Muscle of leg (tissue), 16 donors: ENCODE results near the gene MUSK. TPM values are rescaled to one million over a fixed set of nuclear protein-coding genes. Genes with fewer than 3 reads are reported as not detected.

Experiments used
- DNase-seq: peaks from one replicate; pipeline ENCODE4 v3.0.0; 2013
- H3K27ac ChIP-seq: one replicate; pipeline ENCODE4 v1.5.1; 2013; ENCODE audit warnings: mild to moderate bottlenecking, low read length, control low read depth
- H3K27me3 ChIP-seq: one replicate; pipeline ENCODE4 v1.6.1; 2013; ENCODE audit warnings: low read length; ENCODE audit not compliant: control insufficient read depth, insufficient read depth
- H3K36me3 ChIP-seq: one replicate; pipeline ENCODE4 v1.6.1; 2013; ENCODE audit warnings: low read length; ENCODE audit not compliant: control insufficient read depth, insufficient read depth
- H3K4me1 ChIP-seq: one replicate; pipeline ENCODE4 v1.6.1; 2013; ENCODE audit warnings: low read length; ENCODE audit not compliant: control insufficient read depth, insufficient read depth
- H3K4me3 ChIP-seq: one replicate; pipeline ENCODE4 v1.5.1; 2013; ENCODE audit warnings: low read length, control low read depth
- H3K9me3 ChIP-seq: replicated peaks from 2 replicates; pipeline ENCODE4 v1.6.1; 2013; ENCODE audit warnings: low read depth, low read length; ENCODE audit not compliant: control insufficient read depth
- WGBS: methylation state at CpG from one replicate; pipeline ENCODE4 v1.1.5; 2013; ENCODE audit warnings: missing lambda C conversion rate; ENCODE audit not compliant: insufficient coverage; 5-methylcytosine and 5-hydroxymethylcytosine counted together
- long read RNA-seq, 11 donors: transcript quantifications; one replicate each; lab custom pipeline, GENCODE V29; 2026
- polyA plus RNA-seq, 8 donors: library from polyadenylated mRNA; unstranded; fragments of 120-200 nt; gene quantifications; one replicate each; pipeline versions ENCODE4 v1.2.1 to v1.2.3, GENCODE V29; 2013; ENCODE audit warnings: inconsistent platforms in 1 of 8, low replicate concordance in 1 of 8; ENCODE audit not compliant: insufficient read length in 8 of 8, insufficient read depth in 1 of 8
- total RNA-seq: library from RNA; stranded (reverse); fragments of 120-200 nt; gene quantifications from one replicate; pipeline ENCODE4 v1.2.4, GENCODE V29; 2013

Gene MUSK
- 13.2 TPM for total RNA-seq
- polyA plus RNA-seq, result 10 to 100 TPM in 7 of 8 donors, 1 to 10 TPM in 1; 9.3 to 16.6 (median 12.8) TPM
- long read RNA-seq, donor 1, result 0 reads
- long read RNA-seq, donor 2, result 0 reads
- long read RNA-seq, donor 3, result 0 reads
- long read RNA-seq, donor 4, result 0 reads
- long read RNA-seq, donor 5, result 0 reads
- long read RNA-seq, donor 6, partial matches to known transcripts, result 13 of 22 reads
- long read RNA-seq, donor 6, other reads (novel, unspliced or antisense), result 9 of 22 reads
- long read RNA-seq, donor 7, result 0 reads
- long read RNA-seq, donor 8, result 0 reads
- long read RNA-seq, donor 9, result 0 reads
- long read RNA-seq, donor 10, result 0 reads
- long read RNA-seq, donor 11, result 0 reads

GRCh38 chr9:110668570-110669167, at the start of gene MUSK:
Gene MUSK (plus strand): TSS chr9:110668791. CDS start chr9:110668905, 114 bp downstream.
- DNase-seq, result peak; percentile 83

GRCh38 chr9:110619831-110620230, 48.8 kb upstream of the MUSK start:
- no peak overlapping the region for H3K4me3 ChIP-seq
- H3K9me3 ChIP-seq, result no peaks in the 10 kb centered on the region
- H3K4me1 ChIP-seq, result peaks cover 2% of the 10 kb centered on the region
- no peak overlapping the region for H3K27ac ChIP-seq
- peak; percentile 60 for DNase-seq
- no peaks in the 10 kb centered on the region for H3K36me3 ChIP-seq
- no peaks in the 10 kb centered on the region for H3K27me3 ChIP-seq

More at GRCh38 chr9:110668570-110669167, at the start of gene MUSK:
- H3K36me3 ChIP-seq, result no peaks in the 10 kb centered on the region
- WGBS, result 84% methylated on average over 6 of the region's 8 CpGs
- peak within 1 kb of the TSS; percentile 48 for H3K4me3 ChIP-seq
- peaks cover 3% of the 10 kb centered on the region for H3K4me1 ChIP-seq
- H3K9me3 ChIP-seq, result no peaks in the 10 kb centered on the region
- H3K27ac ChIP-seq, result peak within 1 kb of the TSS; percentile 83
- H3K27me3 ChIP-seq, result no peaks in the 10 kb centered on the region

- Histone ChIP-seq H3K4me3 (no peak overlapping the region), H3K27me3 (no peaks in the 10 kb centered on the region), H3K4me1 (peaks cover 2% of the 10 kb centered on the region), H3K9me3 (no peaks in the 10 kb centered on the region), H3K36me3 (no peaks in the 10 kb centered on the region), H3K27ac (no peak overlapping the region)
- WGBS, result no CpG with 5 or more reads among the region's 3 CpGs
- peak; percentile 97 for DNase-seq
Measured at GRCh38 chr9:110620726-110621125, 47.9 kb upstream of the MUSK start.

GRCh38 chr9:110622368-110622767, 46.2 kb upstream of the MUSK start:
- H3K27me3 ChIP-seq, result no peaks in the 10 kb centered on the region
- H3K9me3 ChIP-seq, result no peaks in the 10 kb centered on the region
- DNase-seq, result no peak
- no peak overlapping the region for H3K27ac ChIP-seq
- H3K36me3 ChIP-seq, result no peaks in the 10 kb centered on the region
- WGBS, result 60% methylated on average over 1 of the region's 2 CpGs
- H3K4me1 ChIP-seq, result peaks cover 2% of the 10 kb centered on the region
- no peak overlapping the region for H3K4me3 ChIP-seq

- no peaks in the 10 kb centered on the region for H3K9me3 ChIP-seq
- H3K36me3 ChIP-seq, result no peaks in the 10 kb centered on the region
- H3K4me3 ChIP-seq, result no peak overlapping the region
- no CpG with 5 or more reads among the region's 3 CpGs for WGBS
- H3K4me1 ChIP-seq, result peaks cover 2% of the 10 kb centered on the region
- H3K27ac ChIP-seq, result no peak overlapping the region
- H3K27me3 ChIP-seq, result no peaks in the 10 kb centered on the region
- DNase-seq, result peak; percentile 82
Measured at GRCh38 chr9:110623462-110624025, 45.0 kb upstream of the MUSK start.

GRCh38 chr9:110626101-110626829, 42.3 kb upstream of the MUSK start:
- DNase-seq, result no peak

GRCh38 chr9:110635589-110635988, 33.0 kb upstream of the MUSK start:
- Histone ChIP-seq H3K4me1 (no peaks in the 10 kb centered on the region), H3K9me3 (peaks cover 2% of the 10 kb centered on the region), H3K27ac (no peak overlapping the region), H3K27me3 (no peaks in the 10 kb centered on the region), H3K36me3 (no peaks in the 10 kb centered on the region), H3K4me3 (no peak overlapping the region)
- DNase-seq, result no peak

More at GRCh38 chr9:110626101-110626829, 42.3 kb upstream of the MUSK start:
- Histone ChIP-seq H3K27me3 (no peaks in the 10 kb centered on the region), H3K9me3 (peaks cover 5% of the 10 kb centered on the region), H3K27ac (no peak overlapping the region), H3K4me1 (peaks cover 2% of the 10 kb centered on the region), H3K36me3 (no peaks in the 10 kb centered on the region), H3K4me3 (no peak overlapping the region)
- 84% methylated on average over 6 of the region's 9 CpGs for WGBS

- Histone ChIP-seq H3K9me3 (peaks cover 2% of the 10 kb centered on the region), H3K4me3 (no peak overlapping the region), H3K4me1 (no peaks in the 10 kb centered on the region), H3K27ac (no peak overlapping the region), H3K27me3 (no peaks in the 10 kb centered on the region), H3K36me3 (no peaks in the 10 kb centered on the region)
- peak; percentile 60 for DNase-seq
- no CpG with 5 or more reads among the region's 4 CpGs for WGBS
Measured at GRCh38 chr9:110638381-110638954, 30.1 kb upstream of the MUSK start.

- H3K9me3 ChIP-seq, result peaks cover 2% of the 10 kb centered on the region
- H3K4me3 ChIP-seq, result no peak overlapping the region
- no peaks in the 10 kb centered on the region for H3K4me1 ChIP-seq
- H3K27me3 ChIP-seq, result no peaks in the 10 kb centered on the region
- no peaks in the 10 kb centered on the region for H3K36me3 ChIP-seq
- H3K27ac ChIP-seq, result no peak overlapping the region
- DNase-seq, result no peak
Measured at GRCh38 chr9:110640736-110641135, 27.9 kb upstream of the MUSK start.

- no peak overlapping the region for H3K27ac ChIP-seq
- no peaks in the 10 kb centered on the region for H3K4me1 ChIP-seq
- no peaks in the 10 kb centered on the region for H3K27me3 ChIP-seq
- no peak overlapping the region for H3K4me3 ChIP-seq
- no peak for DNase-seq
- H3K9me3 ChIP-seq, result peaks cover 2% of the 10 kb centered on the region
- H3K36me3 ChIP-seq, result no peaks in the 10 kb centered on the region
- WGBS, result no CpG with 5 or more reads among the region's 2 CpGs
Measured at GRCh38 chr9:110641293-110641692, 27.3 kb upstream of the MUSK start.
